Gastrocnemius medialis (tissue), 4 donors: ENCODE measurements around the gene PIGR. TPM values are rescaled to one million over a fixed set of nuclear protein-coding genes. Genes with fewer than 3 reads are reported as not detected.

Source experiments
- ATAC-seq, 2 donors: fragments of 150-250 bp; one replicate each; pipeline ENCODE4 v1.9.1; 2016
- DNase-seq, 2 donors: peaks; one replicate each; pipeline ENCODE4 v3.0.0-alpha.2; 2019
- H3K27ac ChIP-seq, 4 donors: fragments of 200-600 bp; sonication (generic); 1 replicate in 1 of 4; 2 replicates in 3 of 4; pipeline ENCODE4 v1.5.1; 2016 to 2018; ENCODE audit warnings: mild to moderate bottlenecking in 2 of 4, moderate library complexity in 1 of 4
- H3K27me3 ChIP-seq, 3 donors: fragments of 200-600 bp; sonication (generic) in 2 of 3; 1 replicate in 1 of 3; 2 replicates in 2 of 3; pipeline versions ENCODE4 v1.5.1 to v1.6.0; 2016 to 2019; ENCODE audit warnings: mild to moderate bottlenecking in 1 of 3, moderate library complexity in 1 of 3
- H3K36me3 ChIP-seq, 2 donors: fragments of 200-600 bp; sonication (generic) in 1 of 2; one replicate each; pipeline ENCODE4 v1.5.1; 2017 to 2018
- H3K4me1 ChIP-seq, 2 donors: fragments of 200-600 bp; sonication (generic) in 1 of 2; one replicate each; pipeline ENCODE4 v1.5.1; 2016 to 2017; ENCODE audit warnings: mild to moderate bottlenecking in 2 of 2
- H3K4me3 ChIP-seq, 4 donors: fragments of 200-600 bp; sonication (generic) in 3 of 4; 1 replicate in 1 of 4; 2 replicates in 3 of 4; pipeline ENCODE4 v1.5.1; 2016 to 2019; ENCODE audit warnings: mild to moderate bottlenecking in 2 of 4
- H3K9me3 ChIP-seq, 3 donors: fragments of 200-600 bp; sonication (generic) in 2 of 3; 1 replicate in 1 of 3; 2 replicates in 2 of 3; pipeline ENCODE4 v1.5.1; 2016 to 2019
- POLR2A ChIP-seq, 2 donors: fragments of 450-650 bp; IDR thresholded peaks; one replicate each; pipeline ENCODE4 v1.6.1; 2017; ENCODE audit warnings: antibody characterized with exemption in 2 of 2, mild to moderate bottlenecking in 2 of 2, moderate library complexity in 2 of 2
- in situ Hi-C, 4 donors: fragments of 200-750 bp; cut with MboI; loops; one replicate each; pipeline versions ENCODE4 v1.15.0 to v1.8.0; 2017; ENCODE audit warnings: low sequenced_read_pairs in 4 of 4
- intact Hi-C: fragments of 100-400 bp; cut with DNase I; formaldehyde crosslinking; loops from one replicate; pipeline ENCODE4 v1.15.1; 2023; ENCODE audit warnings: low total_unique reads
- total RNA-seq, 4 donors: library from RNA; depleted of rRNA; stranded (reverse); fragments of >200 nt; gene quantifications; one replicate each; pipeline versions ENCODE4 v1.1.0 to v1.2.3, GENCODE V29; 2016
- TF ChIP-seq, protein P1 (sequence below), 5 experiments: fragments of 450-650 bp in 3 of 5; fragments of 200-600 bp in 2 of 5; sonication (generic) in 2 of 5; IDR thresholded peaks in 4 of 5; conservative IDR thresholded peaks in 1 of 5; 1 replicate in 4 of 5; 2 replicates in 1 of 5; pipeline ENCODE4 v1.5.1; 2016 to 2019; ENCODE audit warnings: antibody characterized with exemption in 5 of 5, mild to moderate bottlenecking in 3 of 5, moderate library complexity in 3 of 5

PIGR gene
- total RNA-seq, 4 donors from 2014 or later, result 0.10 to 28.4 (median 0.11) TPM; not detected in 1

DNA sequence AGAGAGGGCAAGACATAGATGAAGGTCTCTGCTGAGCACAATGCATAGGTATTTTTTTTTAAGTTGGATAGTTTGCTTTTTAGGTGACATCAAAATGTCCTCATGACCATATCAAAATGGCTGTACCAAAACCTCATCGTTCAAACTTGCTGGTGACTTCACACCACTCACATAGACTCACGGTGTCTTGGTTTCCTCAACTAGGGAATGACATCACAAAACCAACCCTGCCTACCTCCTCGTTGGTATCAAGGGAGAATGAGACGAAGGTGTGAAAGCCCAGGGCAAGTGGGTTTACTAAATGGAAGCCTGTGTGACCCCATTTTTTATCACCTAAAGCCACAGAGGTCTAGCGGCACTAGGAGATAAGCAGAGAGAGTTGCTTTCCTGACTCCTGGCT is 1.6 kb downstream of the PIGR start:
- intact Hi-C loops (no loop called here), in situ Hi-C loops (no loop called here)
- DNase-seq, result no peak
- no peaks in the 10 kb centered on the region for H3K4me1 ChIP-seq
- no peak for TF ChIP-seq POLR2A (IDR thresholded peaks at IDR 0.05)
- TF ChIP-seq, protein P1, sequence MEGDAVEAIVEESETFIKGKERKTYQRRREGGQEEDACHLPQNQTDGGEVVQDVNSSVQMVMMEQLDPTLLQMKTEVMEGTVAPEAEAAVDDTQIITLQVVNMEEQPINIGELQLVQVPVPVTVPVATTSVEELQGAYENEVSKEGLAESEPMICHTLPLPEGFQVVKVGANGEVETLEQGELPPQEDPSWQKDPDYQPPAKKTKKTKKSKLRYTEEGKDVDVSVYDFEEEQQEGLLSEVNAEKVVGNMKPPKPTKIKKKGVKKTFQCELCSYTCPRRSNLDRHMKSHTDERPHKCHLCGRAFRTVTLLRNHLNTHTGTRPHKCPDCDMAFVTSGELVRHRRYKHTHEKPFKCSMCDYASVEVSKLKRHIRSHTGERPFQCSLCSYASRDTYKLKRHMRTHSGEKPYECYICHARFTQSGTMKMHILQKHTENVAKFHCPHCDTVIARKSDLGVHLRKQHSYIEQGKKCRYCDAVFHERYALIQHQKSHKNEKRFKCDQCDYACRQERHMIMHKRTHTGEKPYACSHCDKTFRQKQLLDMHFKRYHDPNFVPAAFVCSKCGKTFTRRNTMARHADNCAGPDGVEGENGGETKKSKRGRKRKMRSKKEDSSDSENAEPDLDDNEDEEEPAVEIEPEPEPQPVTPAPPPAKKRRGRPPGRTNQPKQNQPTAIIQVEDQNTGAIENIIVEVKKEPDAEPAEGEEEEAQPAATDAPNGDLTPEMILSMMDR (IDR thresholded peaks at IDR 0.05 in 4 of 5, conservative IDR thresholded peaks at IDR 0.05 in 1 of 5), result no peak
- H3K27ac ChIP-seq, result no peak overlapping the region
- peaks cover 0 to 2% (median 0%) of the 10 kb centered on the region in 3 donors for H3K27me3 ChIP-seq
- ATAC-seq, result no peak
- H3K9me3 ChIP-seq, result no peaks in the 10 kb centered on the region
- H3K4me3 ChIP-seq, result no peak overlapping the region
- no peaks in the 10 kb centered on the region for H3K36me3 ChIP-seq

DNA sequence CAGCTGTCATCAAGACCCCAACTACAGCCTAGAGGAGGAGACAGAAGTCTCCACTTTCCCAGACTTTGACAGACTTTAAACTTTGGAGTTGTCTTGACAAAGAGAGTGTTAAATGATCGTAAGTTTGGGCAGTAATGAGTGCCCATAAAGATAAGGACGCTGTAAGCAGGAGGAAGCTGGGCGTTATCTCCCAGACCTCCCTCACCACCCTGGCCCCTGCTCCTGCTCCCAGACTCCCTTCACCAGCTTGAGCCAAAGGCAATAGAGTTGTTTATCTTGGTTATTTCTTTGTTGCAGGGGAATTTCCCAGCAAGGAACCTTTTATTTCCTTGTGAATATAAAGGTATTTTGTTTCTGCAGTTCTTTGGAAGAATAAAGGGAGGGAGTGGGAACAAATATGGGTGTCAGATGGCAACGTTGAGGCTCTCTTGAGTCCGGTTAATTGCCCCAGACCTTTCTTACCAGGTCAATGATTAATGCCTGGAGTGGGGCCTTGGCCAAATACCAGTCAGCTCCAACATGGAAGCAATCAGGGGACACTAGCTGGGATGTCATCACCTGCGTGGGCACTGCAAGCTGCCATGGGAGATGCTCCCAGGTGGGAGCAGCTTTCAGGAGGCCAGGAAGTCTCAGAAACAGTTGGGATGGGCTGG is 4.4 kb downstream of the PIGR start:
- Histone ChIP-seq H3K4me1 (no peaks in the 10 kb centered on the region), H3K36me3 (no peaks in the 10 kb centered on the region), H3K27ac (no peak overlapping the region), H3K9me3 (no peaks in the 10 kb centered on the region), H3K27me3 (no peaks in the 10 kb centered on the region), H3K4me3 (no peak overlapping the region)
- intact Hi-C loops (no loop called here), in situ Hi-C loops (no loop called here)
- TF ChIP-seq POLR2A (IDR thresholded peaks at IDR 0.05), result no peak
- TF ChIP-seq, protein P1 (IDR thresholded peaks at IDR 0.05 in 4 of 5, conservative IDR thresholded peaks at IDR 0.05 in 1 of 5), result no peak
- no peak for DNase-seq
- no peak for ATAC-seq

DNA sequence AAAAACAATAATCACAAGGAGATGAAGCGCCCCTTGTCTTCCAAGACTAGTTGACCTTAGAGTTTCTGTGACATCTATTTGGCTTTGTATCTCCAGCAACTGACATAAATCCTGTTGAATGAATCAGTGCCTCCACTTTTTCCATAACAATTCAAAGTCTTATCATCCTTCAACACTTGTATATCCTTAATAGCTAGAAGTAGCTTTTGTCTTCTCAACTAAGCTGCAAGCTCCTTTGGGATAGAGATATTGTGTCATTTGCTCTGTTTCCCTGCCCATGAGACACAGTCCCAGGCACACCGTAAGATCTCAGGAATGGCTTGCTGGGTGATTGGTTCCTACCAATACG is 5.7 kb downstream of the PIGR start:
- H3K27me3 ChIP-seq, result no peaks in the 10 kb centered on the region
- intact Hi-C loops (no loop called here), in situ Hi-C loops (no loop called here)
- ATAC-seq (no peak), DNase-seq (no peak)
- no peak overlapping the region for H3K4me3 ChIP-seq
- no peak overlapping the region for H3K27ac ChIP-seq
- TF ChIP-seq POLR2A (IDR thresholded peaks at IDR 0.05), result no peak
- TF ChIP-seq, protein P1 (IDR thresholded peaks at IDR 0.05 in 4 of 5, conservative IDR thresholded peaks at IDR 0.05 in 1 of 5), result no peak
- no peaks in the 10 kb centered on the region for H3K4me1 ChIP-seq
- H3K9me3 ChIP-seq, result no peaks in the 10 kb centered on the region
- no peaks in the 10 kb centered on the region for H3K36me3 ChIP-seq

DNA sequence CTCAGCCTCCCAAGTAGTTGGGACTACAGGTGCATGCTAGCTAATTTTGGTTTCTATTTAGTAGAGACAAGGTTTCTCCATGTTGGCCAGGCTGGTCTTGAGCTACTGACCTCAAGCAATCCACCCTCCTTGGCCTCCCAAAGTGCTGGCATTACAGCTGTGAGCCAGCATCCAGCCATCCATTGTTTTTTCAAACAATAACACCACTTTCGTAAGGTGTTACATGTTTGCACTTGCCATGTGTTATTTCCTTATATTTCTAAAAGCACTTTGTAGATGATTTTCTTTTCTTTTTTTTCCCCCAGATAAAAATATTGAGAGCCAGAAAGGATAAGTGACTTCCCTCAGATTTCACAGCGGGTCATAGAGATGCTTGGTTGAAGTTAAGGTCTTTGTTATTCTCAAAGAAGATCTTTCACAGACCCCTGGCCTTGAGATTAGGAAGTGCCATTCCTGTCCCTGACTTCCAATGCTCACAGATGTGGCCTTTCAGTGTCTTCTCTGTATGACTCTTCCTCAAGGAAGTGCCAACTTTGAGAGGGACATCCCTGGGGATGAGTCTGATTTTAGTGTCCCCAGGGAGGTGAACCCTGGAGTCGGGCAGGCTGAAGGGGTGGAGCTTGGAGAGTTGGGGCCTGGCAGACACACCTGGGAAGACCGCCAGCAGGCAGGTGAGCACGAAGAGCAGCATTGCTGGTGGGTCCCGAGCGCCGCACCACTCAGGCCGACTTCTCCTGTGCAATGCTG is 6.3 kb downstream of the PIGR start:
- in situ Hi-C loops, result no loop called here
- no peak overlapping the region for H3K27ac ChIP-seq
- no peaks in the 10 kb centered on the region for H3K27me3 ChIP-seq
- no peaks in the 10 kb centered on the region for H3K36me3 ChIP-seq
- TF ChIP-seq, protein P1 (IDR thresholded peaks at IDR 0.05 in 4 of 5, conservative IDR thresholded peaks at IDR 0.05 in 1 of 5), result no peak
- TF ChIP-seq POLR2A (IDR thresholded peaks at IDR 0.05), result no peak
- no peaks in the 10 kb centered on the region for H3K9me3 ChIP-seq
- intact Hi-C loops, result no loop called here
- no peaks in the 10 kb centered on the region for H3K4me1 ChIP-seq
- ATAC-seq, result no peak
- H3K4me3 ChIP-seq, result no peak overlapping the region
- no peak for DNase-seq
